Smooth muscle cell of the brain vasculature (primary cell): Measurements from ENCODE around the gene ZXDC.

Experiments used
- DNase-seq: peaks from one replicate; pipeline ENCODE4 v3.0.0-alpha.2; 2012; ENCODE audit warnings: low read depth, low spot score

ZXDC gene

GRCh38 chr3:126488886-126489569 lies 13.3 kb upstream of the ZXDC start:
- DNase-seq, result no peak

- DNase-seq, result no peak
Measured at GRCh38 chr3:126488185-126488584, 12.5 kb upstream of the ZXDC start.

- DNase-seq, result no peak
Measured at GRCh38 chr3:126487151-126487771, 11.6 kb upstream of the ZXDC start.

GRCh38 chr3:126486360-126486847 lies 10.7 kb upstream of the ZXDC start:
- DNase-seq, result no peak

GRCh38 chr3:126485956-126486355 lies 10.3 kb upstream of the ZXDC start:
- DNase-seq, result no peak

GRCh38 chr3:126485176-126485897 lies 9.6 kb upstream of the ZXDC start:
- DNase-seq, result no peak

- no peak for DNase-seq
Measured at GRCh38 chr3:126484662-126485061, 9.0 kb upstream of the ZXDC start.

- DNase-seq, result no peak
Measured at GRCh38 chr3:126484148-126484547, 8.5 kb upstream of the ZXDC start.

GRCh38 chr3:126483321-126483761 lies 7.7 kb upstream of the ZXDC start:
- no peak for DNase-seq

- DNase-seq, result no peak
Measured at GRCh38 chr3:126482503-126483255, 7.0 kb upstream of the ZXDC start.

- no peak for DNase-seq
Measured at GRCh38 chr3:126481808-126482502, 6.3 kb upstream of the ZXDC start.

GRCh38 chr3:126480861-126481260 lies 5.2 kb upstream of the ZXDC start:
- no peak for DNase-seq

- DNase-seq, result no peak
Measured at GRCh38 chr3:126480206-126480605, 4.5 kb upstream of the ZXDC start.

GRCh38 chr3:126479642-126480041 lies 4.0 kb upstream of the ZXDC start:
- no peak for DNase-seq

- DNase-seq, result no peak
Measured at GRCh38 chr3:126478581-126479310, 3.1 kb upstream of the ZXDC start.

- DNase-seq, result no peak
Measured at GRCh38 chr3:126477061-126477380, 1.3 kb upstream of the ZXDC start.

GRCh38 chr3:126476166-126477060 lies 722 bp upstream of the ZXDC start:
- no peak for DNase-seq

- no peak for DNase-seq
Measured at GRCh38 chr3:126474498-126475412, 936 bp downstream of the ZXDC start.
